Measurements from ENCODE around the gene JAKMIP3.

DNA sequence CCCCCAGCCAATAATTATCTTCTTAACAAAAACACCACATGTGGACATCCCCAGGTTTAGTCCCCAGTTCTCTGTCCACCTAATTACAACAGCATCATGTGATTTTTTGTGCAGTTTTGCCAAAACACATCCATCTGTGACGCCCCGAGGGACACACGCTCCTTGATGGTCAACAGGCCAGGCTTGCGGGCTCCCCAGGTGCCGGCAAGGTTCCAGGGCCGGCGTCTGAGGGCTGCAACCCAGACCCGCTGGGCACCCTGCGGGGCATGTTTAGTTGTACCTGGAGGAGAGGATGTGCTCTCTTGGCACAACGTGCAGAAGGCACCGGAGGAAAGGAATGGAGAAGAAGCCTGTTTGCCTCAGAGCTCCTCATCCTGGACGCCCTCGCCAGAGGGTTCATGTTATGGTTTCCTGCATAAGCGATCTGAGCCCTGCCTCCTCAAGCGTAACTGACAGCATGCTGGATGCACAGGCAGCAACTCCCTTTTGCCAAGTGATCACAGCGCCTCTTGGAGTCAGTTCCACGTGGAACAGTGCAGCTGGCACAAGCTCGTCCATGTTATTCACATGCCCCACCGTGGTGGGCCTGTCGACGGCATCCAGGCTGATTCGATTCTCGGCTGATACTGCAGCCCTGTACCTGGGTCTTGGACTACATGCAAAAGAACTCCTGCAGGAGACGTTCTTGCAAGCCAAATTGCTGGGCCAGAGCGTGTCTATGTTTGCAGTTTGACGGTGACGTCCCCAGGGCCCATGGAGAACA is 41.6 kb downstream of the JAKMIP3 start:
- TF ChIP-seq GATA3 (IDR thresholded peaks at IDR 0.05; ENCODE audit: borderline replicate concordance) (no peak), BHLHE40 (IDR thresholded peaks at IDR 0.05; ENCODE audit: low read depth, low read length) (no peak), SMC3 (IDR thresholded peaks at IDR 0.05) (no peak)
- TF ChIP-seq, protein P1, sequence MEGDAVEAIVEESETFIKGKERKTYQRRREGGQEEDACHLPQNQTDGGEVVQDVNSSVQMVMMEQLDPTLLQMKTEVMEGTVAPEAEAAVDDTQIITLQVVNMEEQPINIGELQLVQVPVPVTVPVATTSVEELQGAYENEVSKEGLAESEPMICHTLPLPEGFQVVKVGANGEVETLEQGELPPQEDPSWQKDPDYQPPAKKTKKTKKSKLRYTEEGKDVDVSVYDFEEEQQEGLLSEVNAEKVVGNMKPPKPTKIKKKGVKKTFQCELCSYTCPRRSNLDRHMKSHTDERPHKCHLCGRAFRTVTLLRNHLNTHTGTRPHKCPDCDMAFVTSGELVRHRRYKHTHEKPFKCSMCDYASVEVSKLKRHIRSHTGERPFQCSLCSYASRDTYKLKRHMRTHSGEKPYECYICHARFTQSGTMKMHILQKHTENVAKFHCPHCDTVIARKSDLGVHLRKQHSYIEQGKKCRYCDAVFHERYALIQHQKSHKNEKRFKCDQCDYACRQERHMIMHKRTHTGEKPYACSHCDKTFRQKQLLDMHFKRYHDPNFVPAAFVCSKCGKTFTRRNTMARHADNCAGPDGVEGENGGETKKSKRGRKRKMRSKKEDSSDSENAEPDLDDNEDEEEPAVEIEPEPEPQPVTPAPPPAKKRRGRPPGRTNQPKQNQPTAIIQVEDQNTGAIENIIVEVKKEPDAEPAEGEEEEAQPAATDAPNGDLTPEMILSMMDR (IDR thresholded peaks at IDR 0.05) = no peak
